A204.1 (cell line): ENCODE results near the gene NDUFS4.
"Not testable (repeated sequence)": the region's sequence is repeated elsewhere in the genome, so short reads cannot be mapped to it uniquely, and the experiment has no call there.

Source experiments
- FAIRE-seq: peaks from 2 replicates; lab custom pipeline; 2012; peaks lifted over from hg19 to GRCh38; lab: Jason Lieb, UNC

NDUFS4 gene

GRCh38 chr5:53667621-53668020, 107.2 kb downstream of the NDUFS4 start:
- no peak for FAIRE-seq

DNA sequence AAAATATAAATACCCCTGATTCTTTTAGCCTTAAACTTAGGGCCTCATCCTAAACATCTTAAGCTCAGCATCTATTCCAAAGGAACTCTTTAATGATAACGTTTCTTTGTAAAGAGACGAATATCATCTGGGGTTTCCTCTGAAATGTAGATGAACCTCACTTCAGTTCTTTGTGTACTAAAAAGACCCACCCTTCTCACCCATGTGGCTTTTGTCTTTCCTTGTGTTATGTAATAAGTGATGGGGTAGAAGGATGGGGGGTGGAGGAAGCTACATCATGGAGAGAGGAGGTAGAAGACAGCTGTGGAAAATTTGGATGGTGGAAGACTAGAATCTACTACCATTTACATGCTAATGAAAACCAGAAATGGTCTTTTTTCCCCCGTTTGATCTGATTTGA, 111.0 kb downstream of the NDUFS4 start:
- no peak for FAIRE-seq

GRCh38 chr5:53674121-53674520, 113.7 kb downstream of the NDUFS4 start:
- FAIRE-seq, result no peak

DNA sequence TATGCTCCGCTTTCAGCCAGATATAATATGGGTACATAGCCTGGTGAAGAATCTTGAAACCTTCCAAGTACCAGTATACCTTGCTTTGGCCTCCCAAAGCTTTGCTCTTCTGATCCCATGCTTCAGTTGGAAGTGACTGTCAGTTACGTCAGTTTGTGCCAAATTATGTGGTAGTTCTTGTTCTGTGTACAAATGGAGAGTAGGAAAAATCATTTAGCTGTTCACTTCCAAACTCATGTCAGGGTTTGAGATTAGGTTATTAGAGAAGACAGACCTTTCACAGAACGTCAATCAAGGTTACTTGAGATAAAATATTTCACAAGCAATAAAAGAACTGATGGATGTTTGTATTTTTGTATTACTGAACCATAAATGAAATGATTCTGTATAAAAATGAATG, 117.2 kb downstream of the NDUFS4 start:
- FAIRE-seq, result no peak

- FAIRE-seq, result no peak
These were observed 118.7 kb downstream of the NDUFS4 start for GRCh38 chr5:53678981-53679660.

- FAIRE-seq, result no peak
These were observed 120.6 kb downstream of the NDUFS4 start for GRCh38 chr5:53681079-53681478.

DNA sequence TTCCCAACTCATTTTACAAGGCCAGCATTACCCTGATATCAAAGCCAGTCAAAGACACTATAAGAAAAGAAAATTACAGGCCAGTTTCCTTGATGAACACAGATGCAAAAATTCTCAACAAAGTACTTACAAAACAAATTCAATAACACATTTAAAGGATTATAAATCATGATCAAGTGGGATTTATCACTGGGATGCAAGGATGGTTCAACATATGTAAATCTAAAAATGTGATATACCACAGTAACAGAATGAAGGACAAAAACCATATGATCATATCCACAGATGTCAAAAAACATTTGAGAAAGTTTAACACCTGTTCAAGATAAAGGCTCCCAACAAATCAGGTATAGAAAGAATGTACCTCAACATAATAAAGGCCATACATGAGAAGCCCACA, 130.6 kb downstream of the NDUFS4 start:
- no peak for FAIRE-seq

DNA sequence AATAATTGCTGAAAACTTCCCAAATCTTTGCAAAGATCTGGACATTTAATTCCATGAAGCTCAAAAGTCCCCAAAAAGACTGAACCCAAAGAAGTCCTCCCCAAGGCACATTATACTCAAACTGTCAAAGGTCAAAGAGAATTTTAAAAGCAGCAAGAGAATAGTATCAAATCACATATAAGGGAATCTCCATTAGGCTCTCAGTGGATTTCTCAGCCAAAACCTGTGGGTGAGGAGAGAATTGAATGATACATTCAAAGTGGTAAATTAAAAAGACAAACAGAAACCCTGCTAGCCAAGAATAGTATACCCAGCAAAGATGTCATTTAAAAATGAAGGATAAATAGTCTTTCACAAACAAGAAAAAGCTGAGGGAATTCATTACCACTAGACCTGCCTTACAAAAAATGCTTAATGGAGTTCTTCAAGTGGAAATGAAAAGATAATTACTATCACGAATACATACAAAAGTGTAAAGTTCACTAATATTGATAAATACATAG, 134.1 kb downstream of the NDUFS4 start:
- FAIRE-seq, result no peak

DNA sequence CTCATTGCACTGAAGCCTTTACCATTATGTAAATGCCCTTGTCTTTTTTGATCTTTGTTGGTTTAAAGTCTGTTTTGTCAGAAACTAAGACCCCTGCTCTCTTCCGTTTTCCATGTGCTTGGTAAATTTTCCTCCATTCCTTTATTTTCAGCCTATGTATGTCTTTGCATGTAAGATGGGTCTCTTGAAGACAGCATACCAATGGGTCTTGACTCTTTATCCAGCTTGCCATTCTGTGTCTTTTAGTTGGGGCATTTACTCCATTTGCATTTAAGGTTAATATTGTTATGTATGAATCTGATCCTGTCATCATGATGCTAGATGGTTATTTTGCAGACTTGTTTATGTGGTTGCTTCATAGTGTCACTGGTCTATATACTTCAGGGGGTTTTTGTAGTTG, 150.0 kb downstream of the NDUFS4 start:
- FAIRE-seq, result not testable (repeated sequence)

- FAIRE-seq, result no peak
These were observed 151.9 kb downstream of the NDUFS4 start for GRCh38 chr5:53712327-53712726.

- no peak for FAIRE-seq
These were observed 153.7 kb downstream of the NDUFS4 start for GRCh38 chr5:53713978-53714666.

DNA sequence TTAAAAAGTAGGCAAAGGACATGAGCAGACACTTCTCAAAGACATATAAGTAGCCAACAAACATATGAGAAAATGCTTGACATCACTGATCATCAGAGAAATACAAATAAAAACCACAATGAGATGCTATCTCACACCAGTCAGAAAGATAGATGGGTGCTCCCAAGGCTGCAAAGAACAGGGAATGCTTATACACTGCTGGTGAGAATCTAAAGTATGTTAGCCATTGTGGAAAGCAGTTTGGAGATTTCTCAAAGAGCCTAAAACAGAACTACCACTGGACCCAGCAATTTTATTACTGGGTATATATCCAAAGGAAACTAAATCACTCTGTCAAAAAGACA, 154.2 kb downstream of the NDUFS4 start:
- no peak for FAIRE-seq

DNA sequence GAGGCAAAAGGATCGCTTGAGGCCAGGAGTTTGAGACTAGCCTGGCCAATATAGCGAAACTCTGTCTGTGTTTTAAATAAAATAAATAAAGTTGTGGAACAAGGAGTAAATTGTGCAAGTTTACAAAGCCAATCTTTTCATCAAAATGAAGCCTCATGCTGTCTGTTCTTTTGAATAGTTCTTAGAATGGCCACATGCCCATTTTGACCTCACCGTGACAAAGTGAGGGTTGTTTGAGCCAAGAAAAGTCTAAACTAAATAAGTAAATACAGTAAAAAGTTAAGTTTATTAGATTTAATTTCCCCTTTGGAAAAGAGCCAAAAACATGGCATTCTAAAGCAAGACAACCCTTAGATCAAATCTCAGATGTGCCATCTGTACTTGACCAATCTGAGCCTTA, 165.7 kb downstream of the NDUFS4 start:
- FAIRE-seq, result no peak

GRCh38 chr5:53730943-53731342, 170.5 kb downstream of the NDUFS4 start:
- FAIRE-seq, result no peak
